ENCODE data around the gene PLCB1.

DNA sequence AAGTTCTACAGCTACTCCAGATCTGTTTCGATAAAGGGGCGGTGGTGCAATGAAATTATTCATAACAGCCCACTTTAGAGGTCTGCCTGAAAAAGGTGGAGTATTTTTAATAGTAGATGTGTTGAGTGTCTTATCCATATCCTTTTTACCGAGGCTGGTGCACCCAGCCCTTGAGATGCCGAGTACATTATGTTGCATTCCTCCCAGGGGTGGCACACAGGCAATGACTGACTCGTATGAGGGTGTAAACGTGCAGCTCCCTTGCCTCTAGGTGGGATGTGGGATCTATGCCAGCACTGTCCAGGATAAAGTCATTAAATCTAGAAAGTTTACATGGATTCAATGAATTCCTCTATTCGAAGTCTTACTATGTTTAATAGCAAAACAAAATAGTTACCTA is 355.6 kb downstream of the PLCB1 start:
- TF ChIP-seq TAF1 (IDR thresholded peaks at IDR 0.05; ENCODE audit: borderline replicate concordance, low read depth, low read length) (no peak), POLR2AphosphoS5 (IDR thresholded peaks at IDR 0.05; ENCODE audit: low read depth, low read length) (no peak), POLR2A (IDR thresholded peaks at IDR 0.05; ENCODE audit: low read depth, low read length) (no peak)
